Thymus (tissue), 11 donors: ENCODE data around the gene PRDM16. TPM values are rescaled to one million over a fixed set of nuclear protein-coding genes. Genes with fewer than 3 reads are reported as not detected.

Source experiments
- DNase-seq, 9 donors: peaks; one replicate each; pipeline ENCODE4 v3.0.0-alpha.2; 2013; ENCODE audit warnings: low spot score in 9 of 9, low read depth in 6 of 9, missing footprints in 1 of 9
- H3K27ac ChIP-seq, 2 donors: one replicate each; pipeline ENCODE4 v1.5.1; 2013; ENCODE audit warnings: control low read depth in 1 of 2, low read depth in 1 of 2, low read length in 1 of 2, mild to moderate bottlenecking in 1 of 2, moderate library complexity in 1 of 2
- H3K27me3 ChIP-seq, 2 donors: one replicate each; pipeline ENCODE4 v1.5.1; 2013; ENCODE audit warnings: low read length in 1 of 2; ENCODE audit not compliant: control insufficient read depth in 2 of 2, insufficient read depth in 1 of 2
- H3K36me3 ChIP-seq, 2 donors: one replicate each; pipeline ENCODE4 v1.5.1; 2013; ENCODE audit warnings: low read length in 1 of 2, mild to moderate bottlenecking in 1 of 2, moderate library complexity in 1 of 2; ENCODE audit not compliant: control insufficient read depth in 2 of 2, insufficient read depth in 2 of 2
- H3K4me1 ChIP-seq, 2 donors: one replicate each; pipeline ENCODE4 v1.5.1; 2013; ENCODE audit warnings: low read length in 2 of 2; ENCODE audit not compliant: control insufficient read depth in 2 of 2, insufficient read depth in 2 of 2
- H3K4me3 ChIP-seq, 2 donors: one replicate each; pipeline ENCODE4 v1.5.1; 2013; ENCODE audit warnings: low read length in 2 of 2, control low read depth in 1 of 2, mild to moderate bottlenecking in 1 of 2
- H3K9me3 ChIP-seq, 2 donors: one replicate each; pipeline ENCODE4 v1.5.1; 2013; ENCODE audit warnings: low read length in 1 of 2, mild to moderate bottlenecking in 1 of 2; ENCODE audit not compliant: control insufficient read depth in 2 of 2, insufficient read depth in 1 of 2
- WGBS: extraction: QIAGEN DNeasy Blood & Tissue Kit; methylation state at CpG from one replicate; pipeline ENCODE4 v1.1.7; 2013; 5-methylcytosine and 5-hydroxymethylcytosine counted together
- polyA plus RNA-seq: library from polyadenylated mRNA; stranded (reverse); fragments of 200-250 nt; gene quantifications from one replicate; pipeline ENCODE4 v1.2.3, GENCODE V29; 2013
- total RNA-seq: library from RNA; stranded (reverse); fragments of 120-200 nt; gene quantifications from one replicate; pipeline ENCODE4 v1.2.4, GENCODE V29; 2013
- donor health status: healthy.

The PRDM16 gene
- total and polyA plus RNA-seq, 2 donors: 0.09 to 0.55 TPM

DNA sequence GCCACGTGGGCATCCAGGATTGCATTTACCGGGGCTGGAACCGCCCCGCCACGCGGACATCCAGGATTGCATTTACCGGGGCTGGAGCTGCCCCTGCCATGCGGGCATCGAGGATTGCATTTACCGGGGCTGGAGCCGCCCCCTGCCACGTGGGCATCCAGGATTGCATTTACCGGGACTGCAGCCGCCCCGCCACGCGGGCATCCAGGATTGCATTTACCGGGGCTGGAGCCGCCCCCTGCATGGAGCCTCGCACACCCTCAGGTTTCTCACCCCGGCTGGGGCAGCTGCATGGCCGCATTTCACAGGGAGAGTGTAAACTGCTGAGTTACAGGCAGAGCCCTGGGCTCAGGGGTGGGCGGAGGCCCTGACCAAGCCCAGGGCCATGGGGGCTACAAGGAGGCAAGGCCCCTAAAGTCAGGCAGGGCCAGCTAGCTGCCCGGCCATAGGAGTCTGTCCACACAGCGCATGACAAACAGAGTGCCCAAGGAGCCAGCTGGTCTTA is 218.7 kb downstream of the PRDM16 start:
- WGBS: 95% methylated on average over 25 of the region's 25 CpGs
- Histone ChIP-seq H3K27me3 (peaks cover 0 to 7% of the 10 kb centered on the region in 2 donors), H3K36me3 (no peaks in the 10 kb centered on the region), H3K27ac (no peak overlapping the region), H3K4me3 (no peak overlapping the region), H3K9me3 (no peaks in the 10 kb centered on the region), H3K4me1 (no peaks in the 10 kb centered on the region)
- DNase-seq: no peak

DNA sequence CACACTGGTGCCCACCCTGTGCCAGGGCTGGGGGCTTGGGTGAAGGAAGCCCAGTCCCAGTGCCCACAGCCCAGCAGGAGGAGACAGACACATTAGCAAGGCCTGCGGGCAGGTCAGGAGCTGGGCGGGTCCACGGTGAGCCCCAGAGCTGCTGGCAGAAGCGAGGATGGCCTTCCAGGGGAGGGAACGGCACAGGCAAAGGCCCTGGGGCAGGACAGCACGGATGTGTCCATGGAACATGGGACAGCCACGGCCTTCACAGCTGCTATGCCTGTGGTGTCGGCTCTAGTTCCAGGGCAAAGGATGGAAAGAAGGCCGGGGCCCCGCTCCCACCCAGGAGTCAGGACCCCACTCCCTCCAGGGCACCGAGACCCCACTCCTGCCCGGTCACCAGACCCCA is 220.5 kb downstream of the PRDM16 start:
- no peaks in the 10 kb centered on the region for H3K9me3 ChIP-seq
- no peaks in the 10 kb centered on the region for H3K4me1 ChIP-seq
- no peaks in the 10 kb centered on the region for H3K36me3 ChIP-seq
- H3K27ac ChIP-seq: no peak overlapping the region
- H3K27me3 ChIP-seq: peaks cover 0 to 4% of the 10 kb centered on the region in 2 donors
- no peak overlapping the region for H3K4me3 ChIP-seq
- DNase-seq: no peak
- WGBS: 97% methylated on average over 12 of the region's 12 CpGs

DNA sequence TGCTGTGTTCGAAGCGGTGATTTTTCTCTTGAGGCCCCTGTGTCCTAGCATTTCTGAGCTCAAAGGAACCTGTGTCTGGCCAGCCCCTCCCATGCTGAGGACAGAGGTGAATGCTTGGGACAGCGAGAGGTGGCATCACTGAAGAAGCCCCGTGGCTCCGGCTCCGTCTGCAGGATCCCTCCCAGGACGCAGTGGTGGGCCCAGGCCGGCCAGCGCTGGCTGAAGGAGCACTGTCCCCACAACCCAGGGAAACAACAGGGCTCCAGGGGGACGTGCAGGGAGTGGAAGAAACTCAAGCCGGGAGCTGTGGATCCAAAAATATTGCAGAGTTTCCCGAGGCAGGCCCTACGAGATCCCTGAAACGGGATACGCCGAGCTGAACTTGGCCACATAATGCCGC is 221.4 kb downstream of the PRDM16 start:
- H3K36me3 ChIP-seq: no peaks in the 10 kb centered on the region
- no peak overlapping the region for H3K4me3 ChIP-seq
- H3K27ac ChIP-seq: no peak overlapping the region
- no peaks in the 10 kb centered on the region for H3K9me3 ChIP-seq
- H3K4me1 ChIP-seq: no peaks in the 10 kb centered on the region
- 93% methylated on average over 17 of the region's 17 CpGs for WGBS
- no peak for DNase-seq
- H3K27me3 ChIP-seq: no peaks in the 10 kb centered on the region

DNA sequence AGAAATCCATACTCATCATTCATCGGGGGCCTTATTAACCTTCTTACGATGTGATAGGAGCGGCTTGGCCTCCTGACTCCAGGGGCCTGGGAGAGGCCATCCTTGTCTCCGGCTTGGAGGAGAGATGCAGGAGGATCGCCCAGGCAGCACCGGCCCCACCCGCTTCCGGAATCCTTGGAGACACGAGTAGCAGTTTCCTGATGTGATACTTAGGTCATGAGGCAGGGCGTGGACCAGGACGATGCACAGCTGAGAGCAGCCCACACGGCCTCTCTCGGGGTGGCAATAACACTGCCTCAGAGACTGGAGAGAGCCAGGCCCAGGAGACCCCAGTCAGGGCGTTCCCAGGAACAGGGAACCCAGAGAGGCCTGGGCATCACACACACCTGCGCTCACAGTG is 221.9 kb downstream of the PRDM16 start:
- H3K9me3 ChIP-seq: no peaks in the 10 kb centered on the region
- 91% methylated on average over 15 of the region's 15 CpGs for whole genome bisulfite sequencing
- DNase-seq: no peak
- H3K4me3 ChIP-seq: no peak overlapping the region
- no peaks in the 10 kb centered on the region for H3K36me3 ChIP-seq
- H3K27me3 ChIP-seq: no peaks in the 10 kb centered on the region
- no peak overlapping the region for H3K27ac ChIP-seq
- no peaks in the 10 kb centered on the region for H3K4me1 ChIP-seq

DNA sequence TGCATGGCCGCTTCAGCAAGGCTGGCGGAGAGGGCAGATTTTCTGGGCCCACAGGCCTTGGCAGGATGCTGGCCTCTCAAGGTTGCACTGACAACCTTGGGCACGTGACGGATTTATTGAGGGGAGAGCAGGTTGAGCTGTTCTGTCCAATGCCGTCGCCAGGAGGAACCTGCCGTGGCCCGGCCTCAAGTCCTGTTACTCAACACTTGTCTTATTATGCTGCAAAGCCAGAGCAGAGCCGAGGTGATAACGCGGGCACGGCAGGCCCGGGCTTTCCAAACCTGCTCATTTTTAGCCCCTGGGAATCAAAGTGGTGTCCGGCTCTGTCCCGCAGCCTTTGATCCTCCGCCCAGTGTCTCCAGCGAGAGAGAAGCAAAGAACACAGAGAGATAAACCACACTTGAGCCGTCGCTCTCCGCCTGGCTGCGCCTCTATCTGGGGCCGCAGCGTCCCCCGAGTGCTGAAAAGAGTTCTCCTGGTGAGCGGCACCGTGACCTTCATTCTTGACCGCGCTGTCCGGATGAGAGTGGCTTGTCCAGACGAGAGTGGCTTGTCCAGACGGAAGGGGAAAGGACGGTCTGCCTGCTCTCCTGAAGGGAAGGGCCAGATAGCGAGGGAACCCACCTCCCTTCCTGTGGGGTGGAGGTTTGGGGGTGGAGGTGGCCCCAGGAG is 223.2 kb downstream of the PRDM16 start:
- H3K27ac ChIP-seq: no peak overlapping the region
- no peaks in the 10 kb centered on the region for H3K27me3 ChIP-seq

DNA sequence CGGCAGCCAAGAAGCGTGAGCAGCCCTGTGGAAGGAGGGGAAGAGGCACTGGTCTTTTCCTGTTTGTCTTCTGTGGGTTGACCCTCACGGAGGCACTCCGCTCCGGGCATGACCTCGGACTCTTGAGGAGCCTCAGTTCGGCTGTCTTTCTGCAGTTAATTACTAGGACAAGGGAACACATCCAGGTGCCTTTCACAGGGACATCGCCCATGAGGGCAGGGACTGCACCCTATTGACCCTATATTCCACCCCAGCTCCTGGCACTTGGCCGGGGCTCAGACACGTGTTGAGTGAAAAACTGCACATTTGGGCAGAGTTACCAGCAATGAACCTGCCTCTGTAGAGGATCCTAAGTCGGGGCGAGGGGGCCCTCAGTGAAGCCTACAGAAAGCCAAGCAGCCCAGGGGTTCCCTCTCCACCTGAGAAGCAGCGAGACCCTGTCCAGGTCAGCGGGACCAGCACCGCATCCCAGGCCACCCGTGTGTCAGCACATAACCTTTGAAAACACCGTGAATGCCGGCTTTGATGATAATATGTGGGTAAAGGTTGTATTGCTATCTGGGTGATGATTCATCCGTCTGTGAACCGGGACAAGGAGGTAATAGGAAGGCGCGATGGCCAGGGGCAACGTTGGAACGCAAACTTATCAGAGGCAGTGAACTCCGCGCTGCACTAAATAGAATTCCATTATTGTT is 224.0 kb downstream of the PRDM16 start:
- Histone ChIP-seq H3K4me1 (no peaks in the 10 kb centered on the region), H3K27me3 (no peaks in the 10 kb centered on the region), H3K9me3 (no peaks in the 10 kb centered on the region), H3K4me3 (no peak overlapping the region), H3K27ac (no peak overlapping the region), H3K36me3 (no peaks in the 10 kb centered on the region)
- WGBS: 96% methylated on average over 26 of the region's 26 CpGs
- no peak for DNase-seq

More for the DNA sequence above, 223.2 kb downstream of the PRDM16 start:
- DNase-seq: no peak
- no peaks in the 10 kb centered on the region for H3K36me3 ChIP-seq
- H3K4me3 ChIP-seq: no peak overlapping the region
- H3K9me3 ChIP-seq: no peaks in the 10 kb centered on the region
- no peaks in the 10 kb centered on the region for H3K4me1 ChIP-seq
- 93% methylated on average over 33 of the region's 33 CpGs for WGBS

DNA sequence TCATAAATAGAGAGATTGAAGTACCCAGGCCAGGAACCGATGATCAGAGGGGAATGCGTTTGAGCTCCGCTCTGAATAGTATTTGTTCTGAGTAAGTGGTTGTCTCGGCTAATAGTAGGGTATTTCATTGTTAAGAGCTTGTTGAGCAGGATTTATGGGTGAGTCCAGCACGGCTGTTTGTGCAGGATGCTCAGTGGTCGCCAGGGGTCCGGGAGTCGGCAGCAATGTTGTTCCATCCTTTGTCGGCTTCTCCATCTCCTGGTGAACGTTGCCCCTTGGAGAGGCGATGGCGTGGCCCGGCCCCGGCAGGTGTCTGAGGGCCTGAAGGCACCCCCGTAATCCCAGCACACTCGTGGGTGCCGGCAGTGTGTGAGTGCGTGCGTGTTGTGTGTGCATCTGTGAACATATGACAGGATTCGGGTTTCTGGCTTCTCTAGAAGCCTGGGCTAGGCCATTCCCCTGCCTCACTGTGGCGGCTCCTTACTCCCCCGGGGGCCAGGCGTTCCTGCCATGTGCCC is 224.6 kb downstream of the PRDM16 start:
- H3K4me1 ChIP-seq: no peaks in the 10 kb centered on the region
- H3K36me3 ChIP-seq: no peaks in the 10 kb centered on the region
- H3K27ac ChIP-seq: no peak overlapping the region
- WGBS: 94% methylated on average over 23 of the region's 23 CpGs
- no peak overlapping the region for H3K4me3 ChIP-seq
- DNase-seq: no peak
- no peaks in the 10 kb centered on the region for H3K27me3 ChIP-seq
- no peaks in the 10 kb centered on the region for H3K9me3 ChIP-seq

DNA sequence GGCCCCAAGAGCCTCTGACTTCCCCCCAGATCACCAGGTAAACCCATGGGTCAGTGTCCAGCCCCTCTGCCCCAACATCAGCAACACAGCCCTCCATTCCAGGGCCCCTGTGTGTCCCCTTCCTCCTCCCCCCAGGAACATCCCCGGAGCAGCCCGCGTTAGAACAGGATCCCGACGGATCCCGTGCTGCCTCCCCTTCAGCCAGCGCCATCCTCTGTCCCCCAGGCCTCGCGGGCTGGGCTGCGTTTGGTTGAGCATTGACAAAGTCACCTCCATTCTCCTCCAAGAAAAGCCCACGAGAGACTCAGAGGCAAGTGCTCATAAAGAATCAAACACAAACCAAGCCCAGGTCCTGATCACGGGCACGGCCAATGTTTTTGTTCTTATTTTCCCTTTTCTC is 225.4 kb downstream of the PRDM16 start:
- Histone ChIP-seq H3K27me3 (no peaks in the 10 kb centered on the region), H3K36me3 (no peaks in the 10 kb centered on the region), H3K4me3 (no peak overlapping the region), H3K4me1 (no peaks in the 10 kb centered on the region), H3K9me3 (no peaks in the 10 kb centered on the region), H3K27ac (no peak overlapping the region)
- WGBS: 98% methylated on average over 13 of the region's 13 CpGs
- no peak for DNase-seq

DNA sequence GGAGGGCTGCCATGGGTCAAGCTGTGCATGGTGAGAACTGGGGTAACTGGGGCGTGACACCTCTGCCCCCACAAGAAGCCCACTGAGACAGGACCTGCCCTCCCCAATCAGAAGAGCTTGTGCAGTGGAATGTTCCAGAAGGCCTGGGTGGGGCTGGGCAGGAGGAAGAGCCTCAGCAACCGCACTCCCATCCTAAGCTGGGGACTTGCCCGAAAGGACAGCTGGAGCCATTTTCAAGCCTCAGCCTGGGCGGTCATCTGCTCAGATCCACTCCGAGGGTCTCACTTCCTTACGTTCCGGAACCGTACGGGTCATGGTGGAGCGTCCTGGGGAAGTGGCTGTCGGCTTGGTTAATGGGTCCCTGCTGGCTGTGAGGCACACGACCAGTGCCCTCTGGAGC is 226.8 kb downstream of the PRDM16 start:
- no peaks in the 10 kb centered on the region for H3K27me3 ChIP-seq
- no peak for DNase-seq
- no peak overlapping the region for H3K27ac ChIP-seq
- no peaks in the 10 kb centered on the region for H3K4me1 ChIP-seq
- no peaks in the 10 kb centered on the region for H3K9me3 ChIP-seq
- no peak overlapping the region for H3K4me3 ChIP-seq
- H3K36me3 ChIP-seq: no peaks in the 10 kb centered on the region
- 93% methylated on average over 12 of the region's 12 CpGs for WGBS
